Esophagus muscularis mucosa (tissue), 4 donors: Measurements from ENCODE around the gene ASAP2. TPM values are rescaled to one million over a fixed set of nuclear protein-coding genes. Genes with fewer than 3 reads are reported as not detected.

Experiments
- DNase-seq: peaks from one replicate; pipeline ENCODE4 v3.0.0-alpha.2; 2017; ENCODE audit errors: extremely low spot score
- H3K27ac ChIP-seq, 4 donors: fragments of 200-600 bp; sonication (generic); replicated peaks in 1 of 4; 1 replicate in 3 of 4; 2 replicates in 1 of 4; pipeline ENCODE4 v1.5.1; 2016 to 2019; ENCODE audit warnings: mild to moderate bottlenecking in 1 of 4
- H3K27me3 ChIP-seq, 4 donors: fragments of 200-600 bp; sonication (generic); one replicate each; pipeline versions ENCODE4 v1.5.1 to v1.6.0; 2016 to 2019
- H3K36me3 ChIP-seq, 4 donors: fragments of 200-600 bp; sonication (generic); one replicate each; pipeline ENCODE4 v1.5.1; 2016 to 2019
- H3K4me1 ChIP-seq, 4 donors: fragments of 200-600 bp; sonication (generic); one replicate each; pipeline ENCODE4 v1.5.1; 2016 to 2019
- H3K4me3 ChIP-seq, 4 donors: fragments of 200-600 bp; sonication (generic); 1 replicate in 2 of 4; 2 replicates in 2 of 4; pipeline ENCODE4 v1.5.1; 2016 to 2019; ENCODE audit warnings: mild to moderate bottlenecking in 4 of 4, moderate library complexity in 1 of 4
- H3K9me3 ChIP-seq, 4 donors: fragments of 200-600 bp; sonication (generic); 1 replicate in 3 of 4; 2 replicates in 1 of 4; pipeline ENCODE4 v1.5.1; 2016 to 2019
- EP300 ChIP-seq: sonication (generic); formaldehyde crosslinking; IDR thresholded peaks from one replicate; pipeline ENCODE4 v1.6.1; 2017; ENCODE audit warnings: antibody characterized with exemption
- POLR2A ChIP-seq: fragments of 450-650 bp; IDR thresholded peaks from one replicate; pipeline ENCODE4 v1.6.1; 2017; ENCODE audit warnings: antibody characterized with exemption, moderate library complexity, mild to moderate bottlenecking, low read depth
- POLR2AphosphoS5 ChIP-seq, 2 donors: sonication (generic); formaldehyde crosslinking; IDR thresholded peaks; one replicate each; pipeline ENCODE4 v1.6.1; 2017; ENCODE audit warnings: antibody characterized with exemption in 2 of 2
- WGBS: methylation state at CpG from one replicate; pipeline ENCODE4 v1.1.5; 2018; 5-methylcytosine and 5-hydroxymethylcytosine counted together
- intact Hi-C: fragments of 100-400 bp; cut with DNase I; formaldehyde crosslinking; loops from one replicate; pipeline ENCODE4 v1.15.1; 2023
- total RNA-seq, 4 donors: library from RNA; depleted of rRNA; stranded (reverse); fragments of >200 nt; gene quantifications; one replicate each; pipeline versions ENCODE4 v1.1.0 to v1.2.1, GENCODE V29; 2016
- TF ChIP-seq, protein P1 (sequence below), 3 experiments: fragments of 200-600 bp in 2 of 3; fragments of 450-650 bp in 1 of 3; sonication (generic) in 2 of 3; IDR thresholded peaks; one replicate each; pipeline ENCODE4 v1.5.1; 2017 to 2019; ENCODE audit warnings: antibody characterized with exemption in 3 of 3, mild to moderate bottlenecking in 2 of 3, moderate library complexity in 1 of 3

ASAP2 gene
- total RNA-seq, 4 donors from 2014 or later: 18.7 to 24.0 (median 21.3) TPM

DNA sequence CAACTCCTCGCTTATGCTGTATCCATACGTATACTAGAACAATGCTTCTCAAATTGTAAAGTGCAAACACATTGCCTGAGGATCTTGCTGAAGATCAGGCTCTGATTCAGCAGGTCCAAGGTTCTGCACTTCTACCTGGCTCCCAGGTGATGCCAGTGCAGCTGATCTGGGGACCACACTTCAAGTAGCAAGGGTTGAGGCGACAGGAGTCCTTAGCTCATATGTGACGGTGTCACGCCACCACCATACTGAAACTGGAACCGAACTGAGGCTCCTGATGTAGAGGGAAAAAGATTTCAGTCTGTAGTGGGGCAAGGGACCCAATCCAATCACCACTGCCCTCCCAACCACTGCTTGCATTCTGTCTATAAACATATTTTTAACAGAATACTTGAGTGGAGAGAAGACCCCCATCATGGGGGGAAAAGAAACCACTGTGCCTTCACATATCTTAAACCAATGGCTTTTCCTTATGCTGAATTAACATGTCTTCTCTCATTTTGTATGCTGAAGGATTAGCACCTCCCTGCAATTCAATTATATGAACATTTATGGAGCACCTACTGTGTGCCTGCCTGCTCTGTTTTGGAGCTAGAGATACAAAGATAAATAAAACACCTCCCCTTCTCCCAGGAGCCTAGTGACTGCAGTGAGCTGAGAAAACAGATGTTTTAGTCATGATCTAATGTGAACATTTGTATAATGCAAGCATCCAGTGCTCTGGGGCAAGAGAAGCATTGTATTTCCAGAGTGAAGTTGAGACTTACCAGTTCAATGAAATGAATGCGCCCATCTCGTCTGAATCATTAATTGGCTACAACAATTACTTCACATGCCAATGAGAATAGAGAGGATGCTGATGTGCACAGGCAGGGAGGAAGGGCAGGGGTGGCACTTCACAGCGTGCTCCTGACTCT lies 6.6 kb upstream of the ASAP2 start:
- WGBS: 82% methylated on average over 9 of the region's 9 CpGs
- TF ChIP-seq POLR2A (no peak), POLR2AphosphoS5 (IDR thresholded peaks at IDR 0.05) (no peak), EP300 (no peak)
- TF ChIP-seq, protein P1, sequence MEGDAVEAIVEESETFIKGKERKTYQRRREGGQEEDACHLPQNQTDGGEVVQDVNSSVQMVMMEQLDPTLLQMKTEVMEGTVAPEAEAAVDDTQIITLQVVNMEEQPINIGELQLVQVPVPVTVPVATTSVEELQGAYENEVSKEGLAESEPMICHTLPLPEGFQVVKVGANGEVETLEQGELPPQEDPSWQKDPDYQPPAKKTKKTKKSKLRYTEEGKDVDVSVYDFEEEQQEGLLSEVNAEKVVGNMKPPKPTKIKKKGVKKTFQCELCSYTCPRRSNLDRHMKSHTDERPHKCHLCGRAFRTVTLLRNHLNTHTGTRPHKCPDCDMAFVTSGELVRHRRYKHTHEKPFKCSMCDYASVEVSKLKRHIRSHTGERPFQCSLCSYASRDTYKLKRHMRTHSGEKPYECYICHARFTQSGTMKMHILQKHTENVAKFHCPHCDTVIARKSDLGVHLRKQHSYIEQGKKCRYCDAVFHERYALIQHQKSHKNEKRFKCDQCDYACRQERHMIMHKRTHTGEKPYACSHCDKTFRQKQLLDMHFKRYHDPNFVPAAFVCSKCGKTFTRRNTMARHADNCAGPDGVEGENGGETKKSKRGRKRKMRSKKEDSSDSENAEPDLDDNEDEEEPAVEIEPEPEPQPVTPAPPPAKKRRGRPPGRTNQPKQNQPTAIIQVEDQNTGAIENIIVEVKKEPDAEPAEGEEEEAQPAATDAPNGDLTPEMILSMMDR (IDR thresholded peaks at IDR 0.05): no peak

GRCh38 chr2:9200633-9201015 lies 6.0 kb upstream of the ASAP2 start:
- TF ChIP-seq, protein P1 (IDR thresholded peaks at IDR 0.05): no peak
- TF ChIP-seq EP300: no peak
- TF ChIP-seq POLR2AphosphoS5 (IDR thresholded peaks at IDR 0.05): no peak
- no peak for TF ChIP-seq POLR2A
- no peak for DNase-seq
- Histone ChIP-seq H3K4me1 (peaks cover 0 to 13% (median 4%) of the 10 kb centered on the region in 4 donors), H3K9me3 (no peaks in the 10 kb centered on the region), H3K27me3 (no peaks in the 10 kb centered on the region), H3K4me3 (no peak overlapping the region), H3K27ac (no peak overlapping the region), H3K36me3 (no peaks in the 10 kb centered on the region)
- WGBS: 88% methylated on average over 4 of the region's 4 CpGs
- intact Hi-C loops: loop anchor here (10.0 kb wide), 1 partner anchor 224 kb away; the partner anchor contains the start of genes CPSF3 and ITGB1BP1

More for the DNA sequence above, 6.6 kb upstream of the ASAP2 start:
- no peaks in the 10 kb centered on the region for H3K27me3 ChIP-seq
- no peak overlapping the region for H3K4me3 ChIP-seq
- intact Hi-C loops: loop anchor here (5.0 to 10.0 kb wide), 2 partner anchors 53 to 225 kb away; partner anchors contain the start of genes CPSF3 and ITGB1BP1
- H3K4me1 ChIP-seq: peaks cover 0 to 10% (median 2%) of the 10 kb centered on the region in 4 donors
- H3K9me3 ChIP-seq: no peaks in the 10 kb centered on the region
- no peaks in the 10 kb centered on the region for H3K36me3 ChIP-seq
- DNase-seq: peak; percentile 89
- H3K27ac ChIP-seq: no peak overlapping the region

DNA sequence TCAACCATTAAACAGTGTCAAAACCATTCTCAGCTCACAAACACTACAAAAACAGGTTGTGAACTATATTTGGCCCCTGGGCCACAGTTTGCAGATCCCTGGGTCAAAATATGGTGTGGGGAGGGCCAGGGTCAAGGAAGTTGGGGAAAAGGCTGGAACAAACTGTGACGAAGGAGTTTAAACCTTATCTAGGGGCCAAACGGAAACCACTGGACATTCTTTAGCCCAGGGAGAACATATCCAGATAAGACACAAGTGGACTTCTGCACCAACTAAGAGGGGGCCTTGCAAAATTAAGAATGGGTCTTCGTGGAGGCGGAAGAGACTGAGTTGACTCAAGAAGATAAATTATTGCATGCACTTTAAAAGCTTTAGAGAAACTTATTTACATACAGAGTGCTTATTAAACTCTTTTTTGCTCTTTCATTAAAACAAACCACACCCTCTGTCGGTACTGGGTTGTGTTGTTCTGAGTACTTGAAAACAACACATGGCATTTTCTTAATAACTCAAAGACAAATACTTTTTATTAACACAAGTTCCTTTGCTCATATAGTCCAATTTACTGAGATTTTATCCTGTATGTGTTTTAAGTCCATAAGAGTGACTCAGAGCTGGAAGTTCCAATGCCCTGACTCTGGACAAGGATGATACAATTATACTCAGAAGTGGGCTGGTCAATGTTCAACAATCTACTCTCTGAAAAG lies 5.3 kb upstream of the ASAP2 start:
- Histone ChIP-seq H3K4me1 (peaks cover 0 to 19% (median 10%) of the 10 kb centered on the region in 4 donors), H3K27ac (no peak overlapping the region), H3K4me3 (no peak overlapping the region), H3K9me3 (no peaks in the 10 kb centered on the region), H3K27me3 (no peaks in the 10 kb centered on the region), H3K36me3 (no peaks in the 10 kb centered on the region)
- 86% methylated on average over 5 of the region's 5 CpGs for WGBS
- no peak for DNase-seq
- TF ChIP-seq POLR2A: no peak
- TF ChIP-seq, protein P1 (IDR thresholded peaks at IDR 0.05): no peak
- TF ChIP-seq EP300: no peak
- TF ChIP-seq POLR2AphosphoS5 (IDR thresholded peaks at IDR 0.05): no peak
- intact Hi-C loops: loop anchor here (10.0 kb wide), 1 partner anchor 223 kb away; the partner anchor contains the start of genes CPSF3 and ITGB1BP1

GRCh38 chr2:9203006-9203405 lies 3.6 kb upstream of the ASAP2 start:
- H3K4me1 ChIP-seq: peaks cover 0 to 29% (median 19%) of the 10 kb centered on the region in 4 donors
- H3K9me3 ChIP-seq: no peaks in the 10 kb centered on the region
- TF ChIP-seq EP300: no peak
- no peak for TF ChIP-seq POLR2A
- H3K4me3 ChIP-seq: no peak overlapping the region
- DNase-seq: no peak
- no peaks in the 10 kb centered on the region for H3K36me3 ChIP-seq
- intact Hi-C loops: loop anchor here (10.0 kb wide), 1 partner anchor 222 kb away; the partner anchor contains the start of genes CPSF3 and ITGB1BP1
- 94% methylated on average over 3 of the region's 3 CpGs for WGBS
- H3K27me3 ChIP-seq: no peaks in the 10 kb centered on the region
- no peak overlapping the region for H3K27ac ChIP-seq

DNA sequence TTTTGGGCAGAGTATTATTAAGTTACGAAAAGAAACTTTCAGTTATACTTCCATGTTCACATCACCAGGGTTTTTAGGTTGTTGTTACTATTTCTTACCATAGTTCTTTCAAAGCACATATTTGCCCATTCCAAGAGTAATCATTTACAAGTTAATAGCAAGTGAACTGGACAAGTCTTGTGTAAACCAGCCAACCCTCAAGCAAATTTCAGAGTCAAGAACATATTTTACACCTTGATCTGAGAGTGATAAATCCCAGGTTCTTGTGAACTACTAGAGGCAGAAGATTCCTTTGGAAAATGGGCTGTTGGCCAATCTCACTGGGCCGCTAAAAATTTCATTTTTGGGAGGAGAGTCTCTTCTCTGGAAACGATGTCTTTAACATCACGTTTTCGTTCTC lies 2.7 kb upstream of the ASAP2 start:
- WGBS: 58% methylated on average over 5 of the region's 5 CpGs
- TF ChIP-seq, protein P1 (IDR thresholded peaks at IDR 0.05): no peak
- no peak for TF ChIP-seq POLR2A
- Histone ChIP-seq H3K9me3 (no peaks in the 10 kb centered on the region), H3K36me3 (no peaks in the 10 kb centered on the region), H3K4me1 (peaks cover 3 to 38% (median 27%) of the 10 kb centered on the region in 4 donors), H3K4me3 (no peak overlapping the region), H3K27me3 (no peaks in the 10 kb centered on the region), H3K27ac (no peak overlapping the region)
- DNase-seq: no peak
- intact Hi-C loops: loop anchor here (10.0 kb wide), 1 partner anchor 221 kb away; the partner anchor contains the start of genes CPSF3 and ITGB1BP1
